DOHH2 (cell line): Measurements from ENCODE around the gene TRERF1.

Experiments used
- H3F3A ChIP-seq: fragments of 200-600 bp; sonication (generic), shearing (Covaris generic); 2 replicates; pipeline ENCODE4 v1.6.0; 2016; ENCODE audit warnings: antibody characterized with exemption, mild to moderate bottlenecking; ENCODE audit not compliant: control insufficient read depth, insufficient read depth
- H3K27ac ChIP-seq: fragments of 200-600 bp; sonication (generic); 2 replicates; pipeline ENCODE4 v1.5.1; 2014; ENCODE audit warnings: low read depth, mild to moderate bottlenecking, low read length, moderate library complexity
- H3K27me3 ChIP-seq: fragments of 200-600 bp; sonication (generic); 2 replicates; pipeline ENCODE4 v1.6.1; 2014; ENCODE audit warnings: mild to moderate bottlenecking, low read length, mixed read lengths; ENCODE audit not compliant: control insufficient read depth
- H3K36me3 ChIP-seq: fragments of 200-600 bp; sonication (generic); 2 replicates; pipeline ENCODE4 v1.6.1; 2014; ENCODE audit warnings: mild to moderate bottlenecking, low read length, moderate library complexity, mixed read lengths; ENCODE audit not compliant: control insufficient read depth
- H3K4me1 ChIP-seq: fragments of 200-600 bp; sonication (generic); 2 replicates; pipeline ENCODE4 v1.6.1; 2014; ENCODE audit warnings: mild to moderate bottlenecking, low read length, mixed read lengths; ENCODE audit not compliant: control insufficient read depth
- H3K4me2 ChIP-seq: fragments of 200-600 bp; sonication (generic); 2 replicates; pipeline ENCODE4 v1.6.0; 2014; ENCODE audit warnings: mild to moderate bottlenecking, low read length, moderate library complexity
- H3K4me3 ChIP-seq: fragments of 200-600 bp; sonication (generic); 2 replicates; pipeline ENCODE4 v1.5.1; 2014; ENCODE audit warnings: mild to moderate bottlenecking, low read length, mixed read lengths
- H3K79me2 ChIP-seq: fragments of 200-600 bp; sonication (generic); 2 replicates; pipeline ENCODE4 v1.6.1; 2014; ENCODE audit warnings: mild to moderate bottlenecking, low read length, mixed read lengths; ENCODE audit not compliant: control insufficient read depth
- H3K9me2 ChIP-seq: fragments of 200-600 bp; sonication (generic); replicated peaks from 2 replicates; pipeline ENCODE4 v1.6.1; 2014; ENCODE audit warnings: mild to moderate bottlenecking, low read length, mixed read lengths; ENCODE audit not compliant: control insufficient read depth
- H3K9me3 ChIP-seq: fragments of 200-600 bp; sonication (generic); 2 replicates; pipeline ENCODE4 v1.6.1; 2014; ENCODE audit warnings: antibody characterized with exemption, low read length, mixed read lengths; ENCODE audit not compliant: control insufficient read depth, insufficient read depth
- H4K20me1 ChIP-seq: fragments of 200-600 bp; sonication (generic); 2 replicates; pipeline ENCODE4 v1.6.0; 2014; ENCODE audit warnings: low read depth, mild to moderate bottlenecking, antibody characterized with exemption, low read length, moderate library complexity; ENCODE audit not compliant: control insufficient read depth, insufficient read depth
- EZH2phosphoT487 ChIP-seq: fragments of 200-600 bp; sonication (generic); IDR thresholded peaks from 2 replicates; pipeline ENCODE4 v1.6.1; 2017; ENCODE audit warnings: borderline replicate concordance, mild to moderate bottlenecking, antibody characterized with exemption, low read length, moderate library complexity, mixed read lengths
- TF ChIP-seq, protein P1 (sequence below): fragments of 200-600 bp; sonication (generic); IDR thresholded peaks from one replicate; pipeline ENCODE4 v1.5.1; 2014; ENCODE audit warnings: antibody characterized with exemption, mild to moderate bottlenecking, low read depth, low read length; ENCODE audit not compliant: poor library complexity, severe bottlenecking

Gene TRERF1

DNA sequence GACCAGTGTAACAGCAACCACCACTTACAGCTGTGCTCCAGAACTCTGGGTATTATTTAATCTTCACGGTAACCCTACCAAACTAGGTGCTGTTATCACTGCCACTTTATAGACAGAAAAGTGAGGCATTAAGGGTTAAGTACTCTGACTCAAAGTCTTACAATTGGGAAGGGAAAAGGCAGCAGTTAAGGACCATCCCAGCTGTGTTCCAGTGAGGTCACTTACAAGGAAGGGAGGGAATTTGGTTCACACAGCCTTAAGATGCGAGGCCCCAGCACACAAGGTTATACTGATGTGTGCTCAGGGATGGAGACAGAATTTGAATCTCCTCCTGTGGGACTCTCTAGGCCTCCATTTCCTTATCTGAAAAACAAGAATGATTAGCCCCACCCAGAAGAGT, 46.7 kb downstream of the TRERF1 start:
- no peaks in the 10 kb centered on the region for H3K9me3 ChIP-seq
- no peaks in the 10 kb centered on the region for H3K27me3 ChIP-seq
- H3K27ac ChIP-seq: no peak overlapping the region
- no peaks in the 10 kb centered on the region for H3K9me2 ChIP-seq
- peaks cover 3% of the 10 kb centered on the region; the same call in 1 of the 2 replicates for H3K36me3 ChIP-seq
- peaks cover 9% of the 10 kb centered on the region; the same call in 1 of the 2 replicates for H4K20me1 ChIP-seq
- H3K4me2 ChIP-seq: no peak overlapping the region
- H3K79me2 ChIP-seq: peaks cover 86% of the 10 kb centered on the region
- no peak for TF ChIP-seq EZH2phosphoT487
- TF ChIP-seq, protein P1, sequence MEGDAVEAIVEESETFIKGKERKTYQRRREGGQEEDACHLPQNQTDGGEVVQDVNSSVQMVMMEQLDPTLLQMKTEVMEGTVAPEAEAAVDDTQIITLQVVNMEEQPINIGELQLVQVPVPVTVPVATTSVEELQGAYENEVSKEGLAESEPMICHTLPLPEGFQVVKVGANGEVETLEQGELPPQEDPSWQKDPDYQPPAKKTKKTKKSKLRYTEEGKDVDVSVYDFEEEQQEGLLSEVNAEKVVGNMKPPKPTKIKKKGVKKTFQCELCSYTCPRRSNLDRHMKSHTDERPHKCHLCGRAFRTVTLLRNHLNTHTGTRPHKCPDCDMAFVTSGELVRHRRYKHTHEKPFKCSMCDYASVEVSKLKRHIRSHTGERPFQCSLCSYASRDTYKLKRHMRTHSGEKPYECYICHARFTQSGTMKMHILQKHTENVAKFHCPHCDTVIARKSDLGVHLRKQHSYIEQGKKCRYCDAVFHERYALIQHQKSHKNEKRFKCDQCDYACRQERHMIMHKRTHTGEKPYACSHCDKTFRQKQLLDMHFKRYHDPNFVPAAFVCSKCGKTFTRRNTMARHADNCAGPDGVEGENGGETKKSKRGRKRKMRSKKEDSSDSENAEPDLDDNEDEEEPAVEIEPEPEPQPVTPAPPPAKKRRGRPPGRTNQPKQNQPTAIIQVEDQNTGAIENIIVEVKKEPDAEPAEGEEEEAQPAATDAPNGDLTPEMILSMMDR: no peak
- H3K4me3 ChIP-seq: no peak overlapping the region
- no peaks in the 10 kb centered on the region for H3F3A ChIP-seq
- H3K4me1 ChIP-seq: peaks cover 8% of the 10 kb centered on the region

DNA sequence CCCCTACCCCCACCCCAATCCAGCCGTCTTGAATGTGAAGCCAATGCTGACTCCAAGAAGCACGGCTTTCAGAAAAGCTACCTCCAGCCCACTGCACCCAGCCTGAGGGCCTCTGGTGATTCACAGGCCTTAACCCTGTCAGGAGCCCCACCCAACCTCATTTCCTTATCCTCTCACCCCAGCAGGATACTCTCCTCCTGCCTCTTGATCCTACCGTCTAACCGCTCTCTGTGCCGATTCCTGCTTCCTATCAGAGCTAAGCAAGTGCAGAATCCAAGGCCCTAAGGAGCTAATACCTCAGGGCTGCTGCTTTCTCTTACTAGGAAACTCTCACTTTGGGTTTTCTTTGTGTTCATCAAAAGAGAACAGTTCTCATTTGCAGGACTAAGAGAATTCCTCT, 47.2 kb downstream of the TRERF1 start:
- H3K9me2 ChIP-seq: no peaks in the 10 kb centered on the region
- H3F3A ChIP-seq: no peaks in the 10 kb centered on the region
- no peak overlapping the region for H3K4me2 ChIP-seq
- TF ChIP-seq, protein P1: no peak
- no peak for TF ChIP-seq EZH2phosphoT487
- no peaks in the 10 kb centered on the region for H3K27me3 ChIP-seq
- no peak overlapping the region for H3K4me3 ChIP-seq
- peaks cover 9% of the 10 kb centered on the region; the same call in 1 of the 2 replicates for H4K20me1 ChIP-seq
- no peak overlapping the region for H3K27ac ChIP-seq
- H3K4me1 ChIP-seq: peaks cover 3% of the 10 kb centered on the region
- peaks cover 86% of the 10 kb centered on the region for H3K79me2 ChIP-seq
- no peaks in the 10 kb centered on the region for H3K9me3 ChIP-seq
- H3K36me3 ChIP-seq: peaks cover 3% of the 10 kb centered on the region; the same call in 1 of the 2 replicates

DNA sequence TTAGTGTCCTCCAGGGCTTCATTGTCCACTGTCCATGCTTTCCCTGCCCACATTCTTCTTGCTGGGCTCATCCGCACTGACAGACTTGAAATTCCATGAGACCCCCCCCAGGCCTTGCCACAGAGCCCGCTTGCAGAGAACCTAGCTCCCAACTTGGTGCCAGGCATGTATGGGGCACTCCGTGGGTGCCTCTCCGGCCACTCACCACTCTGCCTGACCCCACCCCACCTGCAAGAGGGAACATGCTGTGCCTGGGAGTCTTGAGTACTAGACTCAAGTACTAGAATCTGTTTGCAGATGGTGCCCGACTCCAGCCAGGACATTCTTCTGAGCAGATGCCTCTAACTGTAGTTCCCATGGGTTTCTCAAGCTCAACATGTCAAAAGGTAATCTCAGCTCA, 47.9 kb downstream of the TRERF1 start:
- Histone ChIP-seq H4K20me1 (peaks cover 9% of the 10 kb centered on the region; the same call in 1 of the 2 replicates), H3K4me2 (no peak overlapping the region), H3K9me3 (no peaks in the 10 kb centered on the region), H3F3A (no peaks in the 10 kb centered on the region), H3K4me1 (no peaks in the 10 kb centered on the region), H3K79me2 (peaks cover 87% of the 10 kb centered on the region), H3K4me3 (no peak overlapping the region), H3K27ac (no peak overlapping the region), H3K27me3 (no peaks in the 10 kb centered on the region), H3K36me3 (peaks cover 3% of the 10 kb centered on the region; the same call in 1 of the 2 replicates), H3K9me2 (no peaks in the 10 kb centered on the region)
- TF ChIP-seq, protein P1: no peak
- TF ChIP-seq EZH2phosphoT487: no peak

DNA sequence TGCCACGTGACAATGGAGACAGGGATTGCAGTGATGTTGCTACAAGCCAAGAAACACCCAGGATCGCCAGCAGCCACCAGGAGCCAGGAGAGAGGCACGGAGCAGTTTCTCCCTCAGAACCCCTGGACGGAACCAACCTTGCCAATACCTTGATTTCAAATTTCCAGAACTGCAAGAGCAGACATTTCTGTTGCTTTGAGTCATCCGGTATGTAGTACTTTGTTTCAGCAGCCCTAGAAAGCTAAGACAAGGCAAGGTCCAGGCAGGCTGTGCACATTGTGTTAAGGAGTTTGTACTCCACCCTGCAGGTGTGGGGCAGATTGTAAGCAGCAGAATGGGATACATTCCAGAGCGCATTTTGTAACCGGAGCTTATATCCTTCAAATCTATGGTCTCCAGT, 48.3 kb downstream of the TRERF1 start:
- no peak for TF ChIP-seq EZH2phosphoT487
- TF ChIP-seq, protein P1: no peak
- H3K36me3 ChIP-seq: peaks cover 3% of the 10 kb centered on the region; the same call in 1 of the 2 replicates
- H3F3A ChIP-seq: no peaks in the 10 kb centered on the region
- peaks cover 9% of the 10 kb centered on the region; the same call in 1 of the 2 replicates for H4K20me1 ChIP-seq
- H3K79me2 ChIP-seq: peaks cover 90% of the 10 kb centered on the region
- H3K4me1 ChIP-seq: no peaks in the 10 kb centered on the region
- no peak overlapping the region for H3K27ac ChIP-seq
- H3K9me2 ChIP-seq: no peaks in the 10 kb centered on the region
- no peaks in the 10 kb centered on the region for H3K9me3 ChIP-seq
- H3K4me2 ChIP-seq: no peak overlapping the region
- no peak overlapping the region for H3K4me3 ChIP-seq
- no peaks in the 10 kb centered on the region for H3K27me3 ChIP-seq
